Astrocyte of the spinal cord (primary cell): Measurements from ENCODE around the gene SH3BP2.

Experiments used
- DNase-seq: peaks from one replicate; pipeline ENCODE4 v3.0.0; 2011; ENCODE audit warnings: low read depth, low spot score
- H3K4me3 ChIP-seq: 2 replicates; pipeline ENCODE4 v1.5.1; 2011; ENCODE audit warnings: low read depth, mild to moderate bottlenecking, low read length, moderate library complexity
- in situ Hi-C: cut with HindIII; loops from 2 replicates; pipeline ENCODE4 v1.10.0; 2017; ENCODE audit warnings: low sequenced_read_pairs
- TF ChIP-seq, protein P1 (sequence below): IDR thresholded peaks from 2 replicates; pipeline ENCODE4 v1.5.1; 2012; ENCODE audit warnings: low read depth, mild to moderate bottlenecking, low read length, inconsistent platforms

Gene SH3BP2, protein sequence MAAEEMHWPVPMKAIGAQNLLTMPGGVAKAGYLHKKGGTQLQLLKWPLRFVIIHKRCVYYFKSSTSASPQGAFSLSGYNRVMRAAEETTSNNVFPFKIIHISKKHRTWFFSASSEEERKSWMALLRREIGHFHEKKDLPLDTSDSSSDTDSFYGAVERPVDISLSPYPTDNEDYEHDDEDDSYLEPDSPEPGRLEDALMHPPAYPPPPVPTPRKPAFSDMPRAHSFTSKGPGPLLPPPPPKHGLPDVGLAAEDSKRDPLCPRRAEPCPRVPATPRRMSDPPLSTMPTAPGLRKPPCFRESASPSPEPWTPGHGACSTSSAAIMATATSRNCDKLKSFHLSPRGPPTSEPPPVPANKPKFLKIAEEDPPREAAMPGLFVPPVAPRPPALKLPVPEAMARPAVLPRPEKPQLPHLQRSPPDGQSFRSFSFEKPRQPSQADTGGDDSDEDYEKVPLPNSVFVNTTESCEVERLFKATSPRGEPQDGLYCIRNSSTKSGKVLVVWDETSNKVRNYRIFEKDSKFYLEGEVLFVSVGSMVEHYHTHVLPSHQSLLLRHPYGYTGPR

DNA sequence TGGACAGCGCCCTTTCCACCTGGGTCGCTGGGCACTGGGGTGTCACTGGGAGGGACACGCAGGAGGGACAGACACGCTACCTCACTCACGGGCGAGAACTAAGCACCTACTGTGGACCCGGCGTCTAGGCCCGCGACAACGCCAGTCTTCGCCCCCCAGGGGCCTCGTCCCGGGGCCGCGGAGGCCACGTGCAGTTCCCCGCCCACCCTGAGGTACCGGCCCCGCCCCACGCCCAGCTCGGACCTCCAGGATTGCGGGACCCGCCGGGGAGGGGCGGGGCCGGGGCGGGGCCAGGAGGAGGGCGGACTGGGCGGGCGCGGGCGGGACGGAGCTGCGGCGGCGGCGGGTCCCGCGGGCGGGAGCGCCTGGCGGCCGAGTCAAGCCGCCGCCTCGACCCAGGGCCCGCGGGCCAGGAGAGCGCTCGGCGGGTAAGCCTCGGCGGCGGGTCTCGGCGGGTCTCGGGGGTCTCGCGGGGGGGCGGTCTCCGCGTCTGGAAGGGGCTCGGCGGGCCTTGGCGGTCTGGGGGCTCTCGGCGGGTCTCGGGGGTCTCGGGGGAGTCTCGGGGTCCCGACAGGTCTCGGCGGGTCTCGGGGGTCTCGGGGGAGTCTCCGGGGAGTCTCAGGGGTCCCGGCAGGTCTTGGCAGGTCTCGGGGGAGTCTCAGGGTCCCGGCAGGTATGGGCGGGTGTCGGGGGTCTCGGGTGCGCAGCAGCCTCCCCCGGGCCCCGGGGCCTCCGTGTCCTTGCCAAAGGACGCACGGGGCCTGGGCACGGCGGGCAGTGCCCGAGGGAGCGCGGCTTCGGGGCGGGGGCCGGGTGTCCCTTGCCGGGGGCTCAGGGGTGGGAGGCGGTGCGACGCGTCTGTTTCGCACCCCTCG is at the start of gene SH3BP2:
SH3BP2 (plus strand) TSS at position 375 of the 875 bp plus-strand sequence. CDS start 27,533 bp downstream, outside the sequence.
- peak within 1 kb of the TSS; percentile 69 for H3K4me3 ChIP-seq
- DNase-seq: peak; percentile 66
- TF ChIP-seq, protein P1, sequence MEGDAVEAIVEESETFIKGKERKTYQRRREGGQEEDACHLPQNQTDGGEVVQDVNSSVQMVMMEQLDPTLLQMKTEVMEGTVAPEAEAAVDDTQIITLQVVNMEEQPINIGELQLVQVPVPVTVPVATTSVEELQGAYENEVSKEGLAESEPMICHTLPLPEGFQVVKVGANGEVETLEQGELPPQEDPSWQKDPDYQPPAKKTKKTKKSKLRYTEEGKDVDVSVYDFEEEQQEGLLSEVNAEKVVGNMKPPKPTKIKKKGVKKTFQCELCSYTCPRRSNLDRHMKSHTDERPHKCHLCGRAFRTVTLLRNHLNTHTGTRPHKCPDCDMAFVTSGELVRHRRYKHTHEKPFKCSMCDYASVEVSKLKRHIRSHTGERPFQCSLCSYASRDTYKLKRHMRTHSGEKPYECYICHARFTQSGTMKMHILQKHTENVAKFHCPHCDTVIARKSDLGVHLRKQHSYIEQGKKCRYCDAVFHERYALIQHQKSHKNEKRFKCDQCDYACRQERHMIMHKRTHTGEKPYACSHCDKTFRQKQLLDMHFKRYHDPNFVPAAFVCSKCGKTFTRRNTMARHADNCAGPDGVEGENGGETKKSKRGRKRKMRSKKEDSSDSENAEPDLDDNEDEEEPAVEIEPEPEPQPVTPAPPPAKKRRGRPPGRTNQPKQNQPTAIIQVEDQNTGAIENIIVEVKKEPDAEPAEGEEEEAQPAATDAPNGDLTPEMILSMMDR: no peak
- in situ Hi-C loops: no loop called here

DNA sequence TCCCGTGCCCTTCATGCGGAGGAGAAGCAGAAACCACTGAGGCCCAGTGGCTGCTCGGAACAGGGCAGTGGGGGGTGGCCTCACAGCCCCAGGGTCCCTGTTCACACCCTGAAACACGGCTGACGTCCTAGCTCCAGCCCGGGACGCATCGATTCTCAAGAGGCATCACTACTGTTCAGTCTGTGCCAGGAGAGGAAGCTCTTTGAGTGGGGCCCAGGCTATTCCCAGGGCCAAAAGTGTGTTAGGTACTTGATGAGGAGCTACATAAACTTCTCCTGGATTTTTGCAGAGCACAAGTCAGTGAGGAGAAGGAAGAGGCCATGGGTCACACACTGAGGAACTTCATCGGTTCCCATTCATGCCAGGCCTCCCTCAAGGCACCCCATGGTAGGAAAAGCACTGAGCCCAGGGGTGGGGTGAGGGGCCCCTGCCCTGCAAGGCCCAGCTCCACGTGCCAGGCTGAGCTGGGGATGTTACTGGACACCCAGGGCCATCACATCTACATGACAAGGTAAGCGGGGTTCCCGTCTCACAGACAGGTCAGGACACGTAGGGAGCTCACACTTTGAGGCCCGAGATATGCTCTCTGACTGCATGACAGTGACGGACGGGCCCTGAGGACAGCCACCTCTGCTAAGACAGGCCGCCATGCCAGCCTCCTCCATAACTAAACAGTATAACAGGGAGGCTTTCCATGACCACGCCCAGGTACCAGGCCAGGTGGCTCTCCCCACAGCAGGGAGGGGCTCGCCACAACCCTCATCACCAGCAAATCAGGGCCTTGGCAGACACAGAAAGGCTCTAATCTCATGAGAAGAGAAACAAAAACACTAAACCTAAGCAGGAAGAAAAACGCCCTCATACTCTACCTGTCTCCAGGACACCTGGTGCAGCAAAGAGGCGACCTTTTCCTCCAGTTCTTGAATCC is 49.1 kb upstream of the SH3BP2 start:
- no peak for DNase-seq

DNA sequence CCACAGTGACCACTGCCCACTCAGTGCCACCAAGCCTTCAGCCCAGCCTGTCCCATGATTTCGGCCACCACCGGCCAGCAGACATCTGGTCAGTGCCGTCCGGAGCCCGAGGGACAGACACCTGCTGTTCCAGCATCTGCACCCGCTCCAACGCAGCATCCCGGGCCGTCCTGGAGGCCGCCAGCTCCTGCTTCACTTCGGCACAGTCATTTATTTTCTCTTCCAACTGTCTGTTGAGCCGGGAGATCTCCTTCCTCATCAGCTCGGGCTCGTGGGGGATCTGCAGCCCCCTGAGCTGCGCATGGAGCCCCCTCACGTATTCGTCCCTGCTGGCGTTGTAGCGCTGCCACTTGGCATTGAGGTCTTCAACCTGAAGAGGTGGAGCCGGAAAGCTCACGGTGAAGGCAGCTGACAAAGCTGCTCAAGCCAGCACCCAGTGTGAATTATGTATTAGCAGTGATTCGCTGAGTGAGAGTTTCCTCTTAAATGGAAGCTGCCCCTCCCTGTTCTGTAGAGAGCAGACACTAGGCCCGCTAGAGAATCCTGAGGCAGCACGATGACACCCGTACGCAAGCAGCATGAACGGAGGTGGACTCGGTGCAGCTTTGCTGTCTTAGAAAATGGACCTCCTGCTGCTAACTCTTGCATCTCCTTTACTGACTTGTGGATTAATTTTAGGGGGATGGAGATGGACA is 48.2 kb upstream of the SH3BP2 start:
- in situ Hi-C loops: no loop called here

More for the DNA sequence above, 49.1 kb upstream of the SH3BP2 start:
- TF ChIP-seq, protein P1: no peak
- H3K4me3 ChIP-seq: no peak overlapping the region
- in situ Hi-C loops: no loop called here

DNA sequence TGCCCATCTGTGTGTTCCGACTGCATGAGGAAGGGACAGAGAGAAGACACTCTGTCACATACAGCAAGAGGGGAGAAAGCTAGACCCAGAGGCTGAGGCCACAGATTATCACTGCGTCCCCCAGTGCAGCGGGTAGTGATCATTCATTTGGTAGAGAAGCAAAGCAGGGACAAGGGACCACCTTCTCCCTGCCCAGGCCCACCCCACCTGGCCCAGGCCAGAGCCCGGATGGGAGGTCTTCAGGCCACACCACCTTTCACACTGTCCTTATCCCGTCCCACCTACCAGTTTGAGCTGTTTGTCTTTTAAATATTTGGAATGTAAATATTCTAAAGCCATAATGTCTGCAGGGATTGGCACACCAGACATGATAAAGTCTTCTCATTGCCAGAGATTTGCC is 47.4 kb upstream of the SH3BP2 start:
- H3K4me3 ChIP-seq: no peak overlapping the region
- DNase-seq: no peak
- TF ChIP-seq, protein P1: no peak
- in situ Hi-C loops: no loop called here

More for the DNA sequence above, 48.2 kb upstream of the SH3BP2 start:
- no peak for DNase-seq
- H3K4me3 ChIP-seq: no peak overlapping the region
- TF ChIP-seq, protein P1: no peak

DNA sequence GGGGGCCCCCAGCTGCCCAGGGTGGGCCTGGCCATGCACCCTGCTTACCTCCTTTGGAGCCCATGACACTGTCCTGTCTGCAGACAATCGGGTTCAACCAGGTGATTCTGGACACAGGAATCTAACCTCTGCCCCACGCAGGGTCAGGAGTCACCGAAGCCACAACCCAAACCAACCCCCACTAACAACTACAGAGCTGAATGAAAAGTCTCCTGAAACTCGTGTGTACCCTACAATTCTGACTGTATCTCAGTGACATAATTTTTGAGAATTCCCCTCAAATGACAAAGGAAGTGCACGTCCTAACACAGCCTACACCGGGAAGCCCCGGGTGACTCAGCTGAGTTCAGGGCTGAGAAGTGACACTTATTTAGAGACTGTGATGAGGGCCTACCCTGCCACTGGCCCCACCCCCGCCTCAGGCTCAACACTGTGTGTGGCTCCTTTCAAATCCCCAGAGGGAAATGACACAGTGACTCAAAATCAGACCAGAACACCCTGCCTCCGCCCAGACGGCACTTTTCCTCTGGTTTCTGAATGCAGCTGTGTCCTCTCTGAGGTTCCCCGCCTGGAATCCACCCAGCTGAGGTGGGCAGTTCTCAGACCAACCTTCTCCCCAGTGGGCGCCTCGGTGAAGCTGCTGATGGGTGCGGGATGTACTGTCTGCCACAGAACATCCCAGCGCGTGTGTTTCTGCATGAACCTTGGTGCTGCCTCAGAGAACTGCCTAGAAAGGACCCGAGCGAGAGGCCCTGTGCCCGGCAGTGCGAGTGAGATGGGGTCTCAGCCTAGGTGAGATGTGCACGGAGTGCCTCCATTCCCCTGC is 46.7 kb upstream of the SH3BP2 start:
- H3K4me3 ChIP-seq: no peak overlapping the region
- in situ Hi-C loops: no loop called here
- peak; percentile 40 for DNase-seq

More for the DNA sequence above, 46.7 kb upstream of the SH3BP2 start:
- TF ChIP-seq, protein P1: no peak
